Transverse colon (tissue), 3 donors: ENCODE data around the gene SLC35F3.

ENCODE experiments used
- EP300 ChIP-seq: sonication (generic); formaldehyde crosslinking; IDR thresholded peaks from one replicate; pipeline ENCODE4 v1.6.1; 2017; ENCODE audit warnings: antibody characterized with exemption, low read depth
- POLR2A ChIP-seq: fragments of 450-650 bp; IDR thresholded peaks from one replicate; pipeline ENCODE4 v1.6.1; 2016; ENCODE audit warnings: antibody characterized with exemption, mild to moderate bottlenecking, moderate library complexity
- TF ChIP-seq, protein P1 (sequence below), 5 experiments: fragments of 200-600 bp in 3 of 5; fragments of 450-650 bp in 2 of 5; sonication (generic) in 3 of 5; IDR thresholded peaks; 1 replicate in 2 of 5; 2 replicates in 3 of 5; pipeline ENCODE4 v1.5.1; 2016 to 2017; ENCODE audit warnings: antibody characterized with exemption in 5 of 5, inconsistent platforms in 3 of 5, mild to moderate bottlenecking in 2 of 5, moderate library complexity in 1 of 5

DNA sequence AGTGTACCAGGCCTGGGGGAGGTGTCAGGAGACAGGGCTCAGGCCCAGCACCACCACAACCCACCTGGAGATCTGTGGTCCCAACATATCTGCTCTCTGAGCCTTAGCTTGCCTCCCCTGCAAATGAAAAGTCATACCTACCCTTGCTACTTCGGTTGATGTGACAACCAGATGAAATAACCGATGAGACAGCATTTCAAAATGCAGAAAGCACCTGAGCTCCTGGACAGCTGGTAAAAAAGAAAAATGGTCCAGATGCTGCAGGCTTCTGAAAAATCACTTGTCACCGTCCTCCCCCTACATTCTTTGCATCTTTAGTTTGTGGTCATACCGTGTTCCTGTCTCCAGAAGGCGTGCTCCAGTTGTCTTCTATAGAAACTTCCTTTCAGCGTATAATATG lies 416.8 kb downstream of the SLC35F3 start:
- TF ChIP-seq EP300 (no peak), POLR2A (no peak)
- TF ChIP-seq, protein P1, sequence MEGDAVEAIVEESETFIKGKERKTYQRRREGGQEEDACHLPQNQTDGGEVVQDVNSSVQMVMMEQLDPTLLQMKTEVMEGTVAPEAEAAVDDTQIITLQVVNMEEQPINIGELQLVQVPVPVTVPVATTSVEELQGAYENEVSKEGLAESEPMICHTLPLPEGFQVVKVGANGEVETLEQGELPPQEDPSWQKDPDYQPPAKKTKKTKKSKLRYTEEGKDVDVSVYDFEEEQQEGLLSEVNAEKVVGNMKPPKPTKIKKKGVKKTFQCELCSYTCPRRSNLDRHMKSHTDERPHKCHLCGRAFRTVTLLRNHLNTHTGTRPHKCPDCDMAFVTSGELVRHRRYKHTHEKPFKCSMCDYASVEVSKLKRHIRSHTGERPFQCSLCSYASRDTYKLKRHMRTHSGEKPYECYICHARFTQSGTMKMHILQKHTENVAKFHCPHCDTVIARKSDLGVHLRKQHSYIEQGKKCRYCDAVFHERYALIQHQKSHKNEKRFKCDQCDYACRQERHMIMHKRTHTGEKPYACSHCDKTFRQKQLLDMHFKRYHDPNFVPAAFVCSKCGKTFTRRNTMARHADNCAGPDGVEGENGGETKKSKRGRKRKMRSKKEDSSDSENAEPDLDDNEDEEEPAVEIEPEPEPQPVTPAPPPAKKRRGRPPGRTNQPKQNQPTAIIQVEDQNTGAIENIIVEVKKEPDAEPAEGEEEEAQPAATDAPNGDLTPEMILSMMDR (IDR thresholded peaks at IDR 0.05): no peak
